ENCODE data around the gene PSMD5.
"Not testable (repeated sequence)": the region's sequence is repeated elsewhere in the genome, so short reads cannot be mapped to it uniquely, and the experiment has no call there.

PSMD5 gene

GRCh38 chr9:120854596-120855327 is 12.0 kb upstream of the PSMD5 start:
- DNase-seq: no peak

GRCh38 chr9:120853198-120853597 is 10.5 kb upstream of the PSMD5 start:
- no peak for DNase-seq

GRCh38 chr9:120852240-120853010 is 9.7 kb upstream of the PSMD5 start:
- DNase-seq: no peak

- DNase-seq: no peak
Observed at GRCh38 chr9:120851449-120851848, 8.7 kb upstream of the PSMD5 start.

- no peak for DNase-seq
Observed at GRCh38 chr9:120850315-120850714, 7.6 kb upstream of the PSMD5 start.

GRCh38 chr9:120846906-120847305 is 4.2 kb upstream of the PSMD5 start:
- DNase-seq: no peak

GRCh38 chr9:120846251-120846889 is 3.6 kb upstream of the PSMD5 start:
- peak; percentile 33 to 77 for DNase-seq

- peak in 1 of 2 donors; percentile 26 for DNase-seq
Observed at GRCh38 chr9:120845255-120845654, 2.5 kb upstream of the PSMD5 start.

- DNase-seq: no peak
Observed at GRCh38 chr9:120841930-120842684, 615 bp downstream of the PSMD5 start.

- no peak for DNase-seq
Observed at GRCh38 chr9:120839146-120839545, 3.6 kb downstream of the PSMD5 start.

- no peak for DNase-seq
Observed at GRCh38 chr9:120837921-120838320, 4.8 kb downstream of the PSMD5 start.

- DNase-seq: no peak
Observed at GRCh38 chr9:120833325-120833724, 9.4 kb downstream of the PSMD5 start.

- DNase-seq: no peak
Observed at GRCh38 chr9:120832807-120833206, 9.9 kb downstream of the PSMD5 start.

GRCh38 chr9:120830865-120831264 is 11.9 kb downstream of the PSMD5 start:
- DNase-seq: no peak

GRCh38 chr9:120830151-120830550 is 12.6 kb downstream of the PSMD5 start:
- no peak for DNase-seq

GRCh38 chr9:120829650-120830049 is 13.1 kb downstream of the PSMD5 start:
- DNase-seq: no peak

- no peak for DNase-seq
Observed at GRCh38 chr9:120820095-120820494, 22.6 kb downstream of the PSMD5 start.

GRCh38 chr9:120818595-120818994 is 24.1 kb downstream of the PSMD5 start:
- no peak for DNase-seq

- DNase-seq: no peak
Observed at GRCh38 chr9:120815075-120815474, 27.6 kb downstream of the PSMD5 start.

GRCh38 chr9:120808931-120809330 is 33.8 kb downstream of the PSMD5 start:
- no peak for DNase-seq

GRCh38 chr9:120807607-120808379 is 34.9 kb downstream of the PSMD5 start:
- DNase-seq: no peak

GRCh38 chr9:120804784-120805363 is 37.8 kb downstream of the PSMD5 start:
- DNase-seq: not testable (repeated sequence)
